OCI-LY1 (cell line): Measurements from ENCODE around the gene RASL10B.

Experiments
- EZH2 ChIP-seq: fragments of 200-600 bp; sonication (generic), shearing (Covaris generic); IDR thresholded peaks from 2 replicates; pipeline ENCODE4 v1.8.0; 2017; ENCODE audit warnings: borderline replicate concordance, mixed run types, mild to moderate bottlenecking, antibody characterized with exemption, low read length, moderate library complexity, mixed read lengths
- TF ChIP-seq, protein P1 (sequence below): fragments of 200-600 bp; sonication (generic), shearing (Covaris generic); IDR thresholded peaks from 2 replicates; pipeline ENCODE4 v1.5.1; 2017; ENCODE audit warnings: mild to moderate bottlenecking, antibody characterized with exemption, low read length, moderate library complexity, mixed read lengths

DNA sequence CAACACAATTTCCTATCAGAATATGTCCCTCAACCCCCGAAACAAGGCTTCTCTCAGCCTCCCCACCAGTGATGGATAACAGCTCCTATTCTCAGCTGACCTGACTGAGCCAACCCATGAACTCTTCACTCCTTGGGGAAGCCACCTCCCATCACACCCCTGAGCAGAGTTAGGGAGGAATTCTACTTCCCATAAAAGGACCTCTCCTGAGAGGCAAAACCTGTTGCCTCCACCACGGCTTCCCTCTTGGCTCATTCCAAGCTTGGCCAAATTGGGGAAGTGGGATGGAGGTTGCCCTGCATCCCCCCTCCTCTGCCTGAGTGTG is 5.7 kb upstream of the RASL10B start:
- TF ChIP-seq, protein P1, sequence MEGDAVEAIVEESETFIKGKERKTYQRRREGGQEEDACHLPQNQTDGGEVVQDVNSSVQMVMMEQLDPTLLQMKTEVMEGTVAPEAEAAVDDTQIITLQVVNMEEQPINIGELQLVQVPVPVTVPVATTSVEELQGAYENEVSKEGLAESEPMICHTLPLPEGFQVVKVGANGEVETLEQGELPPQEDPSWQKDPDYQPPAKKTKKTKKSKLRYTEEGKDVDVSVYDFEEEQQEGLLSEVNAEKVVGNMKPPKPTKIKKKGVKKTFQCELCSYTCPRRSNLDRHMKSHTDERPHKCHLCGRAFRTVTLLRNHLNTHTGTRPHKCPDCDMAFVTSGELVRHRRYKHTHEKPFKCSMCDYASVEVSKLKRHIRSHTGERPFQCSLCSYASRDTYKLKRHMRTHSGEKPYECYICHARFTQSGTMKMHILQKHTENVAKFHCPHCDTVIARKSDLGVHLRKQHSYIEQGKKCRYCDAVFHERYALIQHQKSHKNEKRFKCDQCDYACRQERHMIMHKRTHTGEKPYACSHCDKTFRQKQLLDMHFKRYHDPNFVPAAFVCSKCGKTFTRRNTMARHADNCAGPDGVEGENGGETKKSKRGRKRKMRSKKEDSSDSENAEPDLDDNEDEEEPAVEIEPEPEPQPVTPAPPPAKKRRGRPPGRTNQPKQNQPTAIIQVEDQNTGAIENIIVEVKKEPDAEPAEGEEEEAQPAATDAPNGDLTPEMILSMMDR, result no peak
- no peak for TF ChIP-seq EZH2
